ENCODE data around the gene SRGAP2C. TPM values are rescaled to one million over a fixed set of nuclear protein-coding genes. Genes with fewer than 3 reads are reported as not detected.
"Not testable (repeated sequence)": the region's sequence is repeated elsewhere in the genome, so short reads cannot be mapped to it uniquely, and the experiment has no call there.

The SRGAP2C gene
- total RNA-seq, 2 donors from 2014 or later: 8.4 to 10.2 TPM

DNA sequence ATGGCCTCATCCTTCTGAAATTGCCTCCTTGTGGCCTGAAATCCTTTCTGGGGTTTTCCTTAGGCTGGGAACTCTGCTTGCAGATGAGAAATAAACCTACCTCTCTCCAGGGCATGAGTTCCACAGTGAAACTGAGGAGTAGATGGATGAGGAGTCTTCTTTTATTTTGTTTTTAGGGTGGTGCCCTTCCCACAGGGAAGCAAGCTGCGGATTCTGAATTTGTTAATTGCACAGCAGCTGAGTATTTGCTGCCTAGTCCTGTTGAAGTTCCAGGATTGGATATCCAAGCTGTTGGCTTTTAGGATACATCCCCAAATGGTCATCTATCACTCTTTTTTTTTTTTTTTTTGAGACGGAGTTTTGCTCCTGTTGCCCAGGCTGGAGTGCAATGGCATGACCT, 73.4 kb downstream of the SRGAP2C start:
- H3K27ac ChIP-seq; H3K27me3 ChIP-seq; H3K9me3 ChIP-seq; H3K4me3 ChIP-seq; H3K4me1 ChIP-seq; H3K36me3 ChIP-seq; intact Hi-C loops (cut with DNase I); DNase-seq; H3K9ac ChIP-seq (ENCODE audit: low read depth in 2 of 2, low read length in 2 of 2): not testable (repeated sequence)

- H3K4me3 ChIP-seq; H3K9ac ChIP-seq (ENCODE audit: low read depth in 2 of 2, low read length in 2 of 2); DNase-seq; intact Hi-C loops (cut with DNase I); H3K27me3 ChIP-seq; H3K9me3 ChIP-seq; H3K27ac ChIP-seq; H3K4me1 ChIP-seq; H3K36me3 ChIP-seq: not testable (repeated sequence)
Observed at GRCh38 chr1:121260205-121260604, 75.4 kb downstream of the SRGAP2C start.

- H3K36me3 ChIP-seq; H3K9ac ChIP-seq (ENCODE audit: low read depth in 2 of 2, low read length in 2 of 2); H3K4me1 ChIP-seq; DNase-seq; H3K27ac ChIP-seq; H3K4me3 ChIP-seq; H3K27me3 ChIP-seq; intact Hi-C loops (cut with DNase I); H3K9me3 ChIP-seq: not testable (repeated sequence)
Observed at GRCh38 chr1:121262163-121262562, 77.4 kb downstream of the SRGAP2C start.

DNA sequence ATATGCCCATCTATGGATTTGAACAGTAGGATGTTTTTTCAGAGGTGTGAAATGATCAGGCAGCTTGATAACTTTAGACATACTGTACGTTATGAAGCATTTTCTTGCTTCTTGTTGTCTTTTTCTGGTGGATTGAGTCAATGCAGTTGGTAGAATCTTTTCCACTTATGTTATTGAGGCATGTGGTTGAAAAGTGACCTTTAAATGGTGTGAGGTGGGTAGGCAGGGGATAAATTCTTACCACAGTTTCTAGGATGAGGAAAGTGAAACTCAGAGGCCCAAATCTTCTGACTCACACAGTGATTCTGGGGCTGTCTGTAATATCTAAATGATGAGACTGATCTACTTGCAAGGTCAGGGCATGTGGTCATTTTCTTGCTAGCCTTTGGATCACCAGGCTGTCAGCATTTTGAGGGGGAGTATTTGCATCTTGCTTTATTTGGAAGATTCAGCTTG, 79.0 kb downstream of the SRGAP2C start:
- DNase-seq; H3K9ac ChIP-seq (ENCODE audit: low read depth in 2 of 2, low read length in 2 of 2); intact Hi-C loops (cut with DNase I): not testable (repeated sequence)

DNA sequence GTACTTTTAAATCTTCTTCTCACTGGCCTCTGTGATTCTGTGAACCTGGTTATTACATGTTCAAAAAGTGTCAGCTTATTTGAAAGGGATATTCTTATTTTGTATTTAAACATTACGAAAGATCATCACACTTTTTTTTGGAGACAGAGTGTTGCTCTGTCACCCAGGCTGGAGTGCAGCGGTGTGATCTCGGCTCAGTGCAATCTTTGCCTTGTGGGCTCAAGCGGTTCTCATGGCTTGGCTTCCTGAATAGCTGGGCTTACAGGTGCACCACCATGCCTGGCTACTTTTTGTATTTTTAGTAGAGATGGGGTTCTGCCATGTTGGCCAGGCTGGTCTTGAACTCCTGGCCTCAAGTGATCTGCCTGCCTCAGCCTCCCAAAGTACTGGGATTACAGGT, 82.3 kb downstream of the SRGAP2C start:
- H3K4me1 ChIP-seq; H3K36me3 ChIP-seq; H3K9ac ChIP-seq (ENCODE audit: low read depth in 2 of 2, low read length in 2 of 2); H3K27ac ChIP-seq; H3K4me3 ChIP-seq; intact Hi-C loops (cut with DNase I); DNase-seq; H3K9me3 ChIP-seq; H3K27me3 ChIP-seq: not testable (repeated sequence)

More for the DNA sequence above, 79.0 kb downstream of the SRGAP2C start:
- not testable (repeated sequence) for H3K27ac ChIP-seq, H3K36me3 ChIP-seq, H3K9me3 ChIP-seq, H3K4me1 ChIP-seq, H3K4me3 ChIP-seq, H3K27me3 ChIP-seq

DNA sequence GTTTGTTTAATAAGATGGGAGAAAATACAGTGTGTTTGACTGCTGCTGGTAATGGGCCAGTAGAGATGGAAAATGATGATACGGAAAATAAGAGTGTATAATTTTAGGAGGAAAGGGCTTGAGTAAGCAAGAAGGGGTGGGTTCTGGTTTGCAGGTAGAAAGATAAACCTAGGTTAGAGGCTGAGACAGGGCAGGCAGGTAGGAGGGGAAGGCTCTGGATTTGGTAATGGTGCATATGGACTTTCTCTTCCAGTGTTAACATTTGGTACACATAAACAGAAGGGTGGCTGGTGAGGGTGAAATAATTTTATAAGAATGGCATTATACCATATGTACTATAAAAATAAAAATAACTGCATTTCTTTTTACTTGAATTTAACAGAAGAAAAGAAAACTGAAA, 84.5 kb downstream of the SRGAP2C start:
- H3K4me3 ChIP-seq; DNase-seq; H3K9me3 ChIP-seq; H3K27me3 ChIP-seq; H3K9ac ChIP-seq (ENCODE audit: low read depth in 2 of 2, low read length in 2 of 2); H3K4me1 ChIP-seq; intact Hi-C loops (cut with DNase I); H3K27ac ChIP-seq; H3K36me3 ChIP-seq: not testable (repeated sequence)

DNA sequence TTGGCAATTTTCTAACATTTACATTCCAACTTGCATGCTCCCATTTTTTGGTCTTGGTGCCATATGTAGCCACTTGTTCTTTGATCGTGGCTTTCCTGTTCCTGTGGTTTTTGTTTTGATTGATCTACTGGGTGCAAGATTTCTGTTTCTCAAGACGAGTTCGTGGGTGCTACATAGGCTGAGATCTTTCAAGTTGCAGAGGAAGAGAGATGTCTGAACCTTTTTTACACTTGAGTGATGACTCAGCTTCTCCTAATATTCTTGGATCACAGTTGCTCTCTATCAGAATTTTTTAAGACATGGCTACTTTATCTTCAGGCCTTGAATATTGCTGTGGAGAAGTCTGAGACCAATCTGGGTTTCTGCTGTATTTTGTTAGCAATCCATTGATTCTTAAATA, 85.2 kb downstream of the SRGAP2C start:
- DNase-seq; H3K36me3 ChIP-seq; H3K4me1 ChIP-seq; H3K27ac ChIP-seq; H3K9ac ChIP-seq (ENCODE audit: low read depth in 2 of 2, low read length in 2 of 2); intact Hi-C loops (cut with DNase I); H3K9me3 ChIP-seq; H3K4me3 ChIP-seq; H3K27me3 ChIP-seq: not testable (repeated sequence)

- H3K9me3 ChIP-seq; H3K27me3 ChIP-seq; DNase-seq; H3K4me1 ChIP-seq; H3K27ac ChIP-seq; intact Hi-C loops (cut with DNase I); H3K9ac ChIP-seq (ENCODE audit: low read depth in 2 of 2, low read length in 2 of 2); H3K36me3 ChIP-seq; H3K4me3 ChIP-seq: not testable (repeated sequence)
Observed at GRCh38 chr1:121271143-121271715, 86.5 kb downstream of the SRGAP2C start.

GRCh38 chr1:121275435-121275834, 90.7 kb downstream of the SRGAP2C start:
- H3K36me3 ChIP-seq; intact Hi-C loops (cut with DNase I); H3K4me3 ChIP-seq; H3K27ac ChIP-seq; H3K9ac ChIP-seq (ENCODE audit: low read depth in 2 of 2, low read length in 2 of 2); H3K9me3 ChIP-seq; DNase-seq; H3K27me3 ChIP-seq; H3K4me1 ChIP-seq: not testable (repeated sequence)

DNA sequence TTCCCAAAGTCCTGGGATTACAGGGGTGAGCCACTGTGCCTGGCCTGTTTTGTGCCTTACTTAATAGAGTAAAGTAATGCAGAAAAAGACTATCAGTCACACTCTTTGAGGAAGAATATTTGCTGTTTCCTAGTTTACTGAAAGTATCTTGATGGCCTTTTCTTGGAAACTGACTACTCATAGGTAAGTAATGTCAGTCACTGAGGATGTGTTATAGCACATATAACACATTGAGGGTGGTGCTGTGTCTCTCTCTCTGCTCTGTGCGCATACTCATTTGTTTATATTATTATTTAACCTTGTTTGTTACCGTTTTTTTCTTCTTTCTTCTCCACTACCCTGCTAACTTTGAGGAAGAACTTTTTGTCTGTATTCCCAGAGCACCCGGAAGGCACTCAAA, 93.4 kb downstream of the SRGAP2C start:
- H3K27ac ChIP-seq; H3K9me3 ChIP-seq; intact Hi-C loops (cut with DNase I); DNase-seq; H3K4me3 ChIP-seq; H3K27me3 ChIP-seq; H3K9ac ChIP-seq (ENCODE audit: low read depth in 2 of 2, low read length in 2 of 2); H3K4me1 ChIP-seq; H3K36me3 ChIP-seq: not testable (repeated sequence)

GRCh38 chr1:121278777-121279547, 94.2 kb downstream of the SRGAP2C start:
- H3K27me3 ChIP-seq; H3K27ac ChIP-seq; H3K9me3 ChIP-seq; H3K36me3 ChIP-seq; H3K4me1 ChIP-seq; H3K9ac ChIP-seq (ENCODE audit: low read depth in 2 of 2, low read length in 2 of 2); H3K4me3 ChIP-seq; DNase-seq; intact Hi-C loops (cut with DNase I): not testable (repeated sequence)

DNA sequence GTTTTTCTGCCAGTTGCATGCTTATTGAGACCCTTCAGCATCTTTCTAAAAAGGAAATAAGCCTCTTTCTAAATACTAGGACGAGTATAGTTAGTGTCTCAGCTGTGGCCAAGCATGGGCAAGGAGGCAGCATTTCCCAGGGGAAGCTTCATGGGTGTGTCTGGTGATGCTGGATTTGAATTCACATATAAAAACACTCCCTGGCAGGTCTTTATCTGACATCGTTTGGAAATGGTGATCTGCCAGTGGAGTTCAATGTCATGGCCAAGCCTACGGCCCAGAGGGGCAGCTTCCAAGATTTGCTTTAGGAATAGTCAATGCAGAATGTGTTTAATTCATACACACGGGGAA, 94.7 kb downstream of the SRGAP2C start:
- H3K9me3 ChIP-seq; H3K4me1 ChIP-seq; intact Hi-C loops (cut with DNase I); H3K27me3 ChIP-seq; H3K4me3 ChIP-seq; H3K9ac ChIP-seq (ENCODE audit: low read depth in 2 of 2, low read length in 2 of 2); H3K27ac ChIP-seq; H3K36me3 ChIP-seq; DNase-seq: not testable (repeated sequence)

- intact Hi-C loops (cut with DNase I); H3K4me1 ChIP-seq; H3K9ac ChIP-seq (ENCODE audit: low read depth in 2 of 2, low read length in 2 of 2); H3K27me3 ChIP-seq; H3K9me3 ChIP-seq; H3K4me3 ChIP-seq; DNase-seq; H3K27ac ChIP-seq; H3K36me3 ChIP-seq: not testable (repeated sequence)
Observed at GRCh38 chr1:121280699-121281317, 96.0 kb downstream of the SRGAP2C start.
